Inferior parietal cortex (tissue), 1 donor: ENCODE results near the gene STRAP.

Experiments used
- DNase-seq: peaks from one replicate; pipeline ENCODE4 v3.0.0-alpha.2; 2016; ENCODE audit errors: extremely low spot score

Gene STRAP, protein sequence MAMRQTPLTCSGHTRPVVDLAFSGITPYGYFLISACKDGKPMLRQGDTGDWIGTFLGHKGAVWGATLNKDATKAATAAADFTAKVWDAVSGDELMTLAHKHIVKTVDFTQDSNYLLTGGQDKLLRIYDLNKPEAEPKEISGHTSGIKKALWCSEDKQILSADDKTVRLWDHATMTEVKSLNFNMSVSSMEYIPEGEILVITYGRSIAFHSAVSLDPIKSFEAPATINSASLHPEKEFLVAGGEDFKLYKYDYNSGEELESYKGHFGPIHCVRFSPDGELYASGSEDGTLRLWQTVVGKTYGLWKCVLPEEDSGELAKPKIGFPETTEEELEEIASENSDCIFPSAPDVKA

GRCh38 chr12:15882118-15882971, at the start of gene STRAP:
STRAP (plus strand) TSS chr12:15882387; CDS start chr12:15882708, 321 bp downstream.
- peak; percentile 99 for DNase-seq

DNA sequence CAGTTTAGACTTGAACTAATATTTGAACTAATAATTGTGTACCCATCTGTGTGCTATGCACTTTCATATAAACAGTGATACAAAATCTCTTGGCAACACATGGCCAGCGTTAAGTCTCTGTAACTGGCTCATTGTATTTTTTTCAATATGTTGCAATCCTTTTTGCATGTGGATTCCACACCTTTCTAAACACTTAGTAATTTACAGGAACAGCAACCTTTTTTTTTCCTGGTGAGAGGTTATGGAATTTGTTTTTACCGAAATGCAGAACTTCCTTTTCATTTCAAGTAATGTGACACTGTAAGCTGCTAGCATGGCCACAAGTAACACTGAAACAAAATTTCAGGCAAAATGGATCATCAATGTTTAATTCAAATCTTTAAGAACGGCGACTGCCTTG, 47.6 kb upstream of the STRAP start:
- no peak for DNase-seq

DNA sequence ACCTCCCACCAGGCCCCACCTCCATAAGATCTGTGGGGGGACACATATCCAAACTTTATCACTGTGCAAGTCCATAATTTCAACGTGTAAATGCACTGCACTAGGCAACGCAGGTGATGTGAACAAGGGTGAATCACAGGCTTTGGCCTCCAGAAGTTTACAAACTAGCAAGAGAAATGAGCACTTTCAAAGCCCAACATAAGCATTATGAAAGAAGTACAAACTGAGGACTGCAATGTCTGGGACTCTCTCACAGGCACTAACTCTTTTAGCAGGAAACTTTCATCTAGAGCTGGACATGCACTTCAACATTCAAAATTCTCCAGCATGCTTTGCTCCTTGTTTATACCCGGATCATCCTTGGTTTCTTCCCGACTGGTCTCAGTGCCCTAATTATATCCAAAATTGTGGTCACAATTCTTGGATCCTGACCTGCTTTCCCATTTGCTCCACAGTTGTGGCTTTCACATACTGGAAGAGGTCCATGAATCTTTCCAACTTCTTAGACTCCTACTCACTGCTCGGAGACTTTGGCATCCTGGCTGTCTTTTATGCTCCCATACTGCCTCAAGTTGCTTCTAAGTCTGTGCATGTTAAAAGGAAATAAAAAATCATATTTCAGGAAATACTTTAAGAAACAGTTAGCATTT, 44.9 kb upstream of the STRAP start:
- DNase-seq, result no peak

DNA sequence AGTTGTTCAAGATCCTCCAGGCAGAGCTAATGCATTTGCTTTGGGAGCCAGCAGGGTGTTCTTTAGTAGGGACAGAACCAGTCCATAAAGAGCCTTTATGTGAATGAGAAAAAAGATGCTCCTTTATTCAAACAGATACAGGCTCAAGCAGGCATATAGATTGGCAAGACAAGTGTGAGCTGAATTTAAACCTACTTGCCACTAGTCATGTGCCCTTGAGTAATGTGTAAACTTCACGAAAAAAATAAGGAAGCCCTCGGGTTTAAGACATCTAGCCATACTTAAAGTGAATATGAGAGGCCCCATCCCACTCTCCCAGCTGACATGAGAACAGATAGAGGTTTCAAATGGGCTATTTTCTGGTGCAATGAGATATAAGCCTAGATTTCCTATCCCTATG, 43.1 kb upstream of the STRAP start:
- DNase-seq, result no peak

- DNase-seq, result no peak
Observed at GRCh38 chr12:15839682-15840081, 42.5 kb upstream of the STRAP start.

GRCh38 chr12:15842108-15842507, 40.1 kb upstream of the STRAP start:
- no peak for DNase-seq

GRCh38 chr12:15846887-15847286, 35.3 kb upstream of the STRAP start:
- DNase-seq, result no peak

DNA sequence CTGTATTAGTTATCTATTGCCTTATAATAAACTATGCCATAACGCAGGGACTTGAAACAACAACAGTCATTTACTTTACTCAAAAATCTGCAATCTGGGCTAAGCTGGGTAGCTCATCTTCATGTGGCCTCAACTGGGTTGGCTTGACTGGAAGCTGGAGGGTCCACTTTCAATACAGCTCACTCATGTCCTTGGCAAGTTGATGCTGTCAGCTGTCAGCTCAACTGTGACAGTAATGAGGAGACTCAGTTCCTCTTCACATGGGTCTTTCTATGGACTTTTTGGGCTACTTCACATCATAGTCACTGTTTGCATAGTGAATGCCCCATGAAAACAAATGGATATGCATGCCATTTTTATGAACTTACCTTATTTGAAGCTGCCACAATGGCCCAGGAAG, 33.6 kb upstream of the STRAP start:
- no peak for DNase-seq

DNA sequence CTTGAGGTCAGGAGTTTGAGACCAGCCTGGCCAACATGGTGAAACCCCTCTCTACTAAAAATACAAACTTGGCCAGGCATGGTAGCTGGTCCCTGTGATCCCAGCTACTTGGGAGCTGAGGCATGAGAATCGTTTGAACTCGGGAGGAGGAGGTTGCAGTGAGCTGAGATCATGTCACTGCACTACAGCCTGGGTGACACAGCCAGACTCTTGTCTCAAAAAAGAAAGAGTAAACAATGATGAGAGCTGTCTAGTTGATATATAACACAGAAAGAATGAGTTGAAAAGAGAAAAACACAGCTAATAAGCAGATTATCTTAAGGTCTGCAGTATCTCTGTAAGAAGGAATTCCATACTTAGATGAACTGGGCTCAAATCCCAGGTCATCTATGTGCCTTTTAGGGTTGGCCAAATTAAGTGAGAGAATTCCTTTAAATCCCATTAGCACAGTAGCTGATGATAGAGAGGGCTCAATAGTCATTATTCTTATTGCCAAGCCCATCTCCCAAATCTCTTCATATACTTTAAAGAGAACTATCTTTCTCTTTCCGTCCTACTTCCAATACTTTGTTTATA, 31.1 kb upstream of the STRAP start:
- DNase-seq, result no peak

- no peak for DNase-seq
Observed at GRCh38 chr12:15851919-15852318, 30.3 kb upstream of the STRAP start.

DNA sequence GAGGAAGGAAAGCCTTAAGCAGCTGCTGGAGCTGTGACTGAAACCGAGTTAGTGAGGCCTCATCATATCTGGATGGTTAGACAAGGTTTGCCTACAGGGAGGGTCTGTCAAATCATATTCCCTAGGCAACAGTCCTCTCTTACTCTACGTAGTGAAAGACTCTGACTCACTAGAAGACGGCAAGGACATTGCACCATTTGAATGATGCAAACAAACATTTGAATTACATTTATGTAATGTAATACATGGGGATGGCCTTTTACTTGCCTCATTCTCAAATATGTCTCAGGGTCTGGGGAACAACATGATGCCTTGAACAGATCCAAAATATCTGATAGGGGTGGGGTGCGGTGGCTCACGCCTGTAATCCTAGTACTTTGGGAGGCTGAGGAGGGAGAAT, 29.8 kb upstream of the STRAP start:
- no peak for DNase-seq

DNA sequence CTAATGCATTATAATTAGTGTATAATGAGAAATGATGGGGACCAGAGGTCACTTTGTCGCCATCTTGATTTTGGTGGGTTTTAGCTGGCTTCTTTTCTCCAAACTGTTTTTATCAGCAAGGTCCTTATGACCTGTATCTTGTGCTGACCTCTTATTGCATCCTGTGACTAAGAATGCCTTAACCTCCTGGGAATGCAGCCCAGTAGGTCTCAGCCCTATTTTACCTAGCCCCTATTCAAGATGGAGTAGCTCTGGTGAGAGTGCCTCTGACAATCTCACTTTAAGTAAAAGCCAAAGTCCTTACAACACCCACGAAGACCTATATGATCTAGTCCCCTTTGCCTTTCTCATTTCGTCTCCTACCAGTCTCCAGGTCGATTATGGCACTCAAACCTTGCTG, 28.3 kb upstream of the STRAP start:
- DNase-seq, result no peak

DNA sequence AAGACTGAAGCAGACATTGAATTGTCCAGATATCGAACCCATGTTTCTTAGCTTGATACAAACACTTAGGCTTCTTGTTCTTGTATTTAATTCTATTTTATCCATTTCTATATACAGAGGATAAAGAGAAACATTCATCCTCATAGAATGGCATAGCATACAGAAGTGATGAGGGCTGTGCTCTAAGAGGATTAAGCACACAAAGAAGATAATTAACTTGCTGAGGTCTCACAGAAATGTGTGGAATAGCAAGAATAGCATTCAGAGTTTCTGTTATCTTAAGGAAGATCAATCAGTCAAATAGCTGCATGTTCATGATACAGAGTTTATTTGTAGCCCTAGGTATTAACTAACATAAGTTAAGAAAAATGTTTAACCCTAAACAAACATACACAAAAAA, 27.3 kb upstream of the STRAP start:
- DNase-seq, result no peak

GRCh38 chr12:15855646-15856045, 26.5 kb upstream of the STRAP start:
- DNase-seq, result no peak

DNA sequence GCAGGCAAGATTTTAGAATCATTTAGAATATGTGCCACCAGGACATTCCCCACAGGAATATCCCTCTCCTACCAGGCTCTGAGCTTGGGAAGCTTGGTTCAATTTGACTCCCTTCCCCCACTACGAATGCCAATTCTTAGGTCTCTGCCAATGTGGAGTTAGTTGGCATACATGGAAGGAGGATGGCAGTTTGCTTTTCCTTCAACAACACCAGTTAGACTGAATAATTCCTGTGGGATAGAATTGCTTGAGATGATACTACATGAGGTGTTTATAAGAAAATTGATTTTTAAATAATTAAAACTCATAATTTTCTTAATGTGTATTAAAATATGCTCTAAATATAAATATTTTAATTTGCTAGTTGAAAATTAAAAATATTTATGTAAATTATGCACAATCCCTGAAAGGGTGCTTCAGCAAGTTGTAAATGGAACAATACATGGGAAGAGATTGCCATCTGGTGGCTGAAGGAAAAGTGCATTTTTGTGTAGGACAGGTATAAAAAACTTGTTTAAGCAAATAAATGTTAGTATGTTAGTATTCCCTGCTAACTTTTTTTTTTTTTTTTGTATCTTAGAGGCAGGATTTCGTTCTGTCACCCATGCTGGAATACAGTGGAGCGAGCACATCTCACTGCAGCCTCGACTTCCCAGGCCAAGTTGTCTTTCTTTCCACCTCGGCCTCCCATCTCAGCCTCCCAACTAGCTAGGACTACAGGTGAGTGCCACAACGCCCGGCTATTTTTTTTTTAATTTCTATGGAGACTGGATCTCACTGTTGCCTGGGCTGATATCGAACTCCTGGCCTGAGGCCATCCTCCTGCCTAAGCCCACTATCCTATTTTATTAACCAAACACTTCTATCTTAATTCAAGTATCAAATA, 25.8 kb upstream of the STRAP start:
- DNase-seq, result peak; percentile 93

DNA sequence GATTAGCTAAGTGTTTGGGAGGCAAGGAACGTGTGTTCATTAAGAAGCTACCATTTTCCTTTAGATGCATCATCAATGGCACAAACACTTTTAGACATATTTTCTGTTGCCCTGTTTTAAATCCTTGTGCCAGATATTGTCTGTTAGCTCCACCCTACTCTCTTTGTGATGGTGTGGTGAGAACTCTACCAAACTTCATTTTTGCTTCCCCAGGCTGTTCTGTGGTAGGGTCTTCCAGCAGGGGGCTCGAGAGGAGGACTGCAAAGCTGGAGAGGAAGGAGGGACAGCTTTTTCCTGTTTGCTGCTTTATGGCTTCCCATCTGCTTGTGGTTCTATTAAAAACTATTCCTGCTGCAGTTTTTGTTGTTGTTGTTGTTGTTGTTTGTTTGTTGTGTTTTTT, 23.8 kb upstream of the STRAP start:
- DNase-seq, result no peak

- DNase-seq, result no peak
Observed at GRCh38 chr12:15859116-15859515, 23.1 kb upstream of the STRAP start.

DNA sequence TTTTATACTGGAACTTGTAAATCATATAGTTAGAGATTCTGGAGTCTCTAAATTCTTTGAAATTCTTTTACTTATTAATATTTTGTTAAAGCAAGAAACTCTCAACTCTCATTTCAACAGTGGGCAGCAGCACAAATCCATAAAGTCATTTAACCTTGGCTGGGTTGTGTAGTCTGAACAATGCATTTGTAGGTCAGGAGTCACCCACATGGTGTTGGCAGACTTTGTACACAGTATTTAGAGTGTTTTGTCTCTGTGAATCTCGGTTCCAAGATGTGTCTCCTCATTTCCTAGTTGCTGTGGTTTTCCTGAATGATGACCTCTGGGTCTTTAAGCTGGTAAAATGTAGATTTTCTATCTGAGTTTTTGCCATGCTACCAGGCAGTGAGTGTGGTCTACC, 20.8 kb upstream of the STRAP start:
- DNase-seq, result no peak

DNA sequence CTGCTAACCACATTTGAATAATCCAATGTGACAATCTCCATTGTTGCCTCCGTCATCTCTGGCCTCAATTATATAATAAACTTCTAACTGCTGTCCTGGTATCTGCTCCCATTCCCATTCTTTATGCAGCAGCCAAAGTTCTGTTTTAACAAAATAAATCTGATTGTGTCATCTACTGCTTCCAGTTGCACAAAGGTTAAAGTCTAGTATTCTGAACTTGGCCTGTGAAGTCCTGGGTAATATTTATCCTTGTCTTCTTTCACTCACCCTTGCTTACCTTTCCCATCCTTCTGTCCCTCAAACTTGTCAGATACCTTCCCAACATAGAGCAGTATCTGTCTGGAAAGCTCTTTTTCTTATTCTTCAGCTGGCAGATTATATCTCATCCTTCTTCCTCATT, 19.3 kb upstream of the STRAP start:
- no peak for DNase-seq

DNA sequence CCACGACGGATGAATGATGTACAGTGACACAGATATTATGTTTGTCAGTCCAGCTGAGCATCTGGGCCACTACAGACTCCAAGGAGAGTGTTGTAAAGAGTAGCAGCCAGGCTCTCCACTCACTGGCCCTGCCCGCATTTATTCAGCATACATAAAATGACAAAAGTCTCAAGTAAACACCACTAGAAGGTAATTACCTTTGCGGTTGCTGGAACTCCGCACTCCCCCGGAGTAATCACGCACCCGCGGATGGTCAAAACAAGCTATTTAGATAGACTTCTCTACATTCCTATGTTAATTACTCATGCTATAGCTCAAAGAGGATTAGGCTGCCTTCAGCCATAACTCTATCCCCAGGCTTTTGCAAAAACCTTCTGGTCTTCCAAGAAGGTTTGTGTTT, 18.8 kb upstream of the STRAP start:
- DNase-seq, result no peak

- DNase-seq, result no peak
Observed at GRCh38 chr12:15863984-15864383, 18.2 kb upstream of the STRAP start.
